Uterus (tissue), 4 donors: ENCODE measurements around the gene CDH22. TPM values are rescaled to one million over a fixed set of nuclear protein-coding genes. Genes with fewer than 3 reads are reported as not detected.

Experiments
- DNase-seq, 2 donors: peaks; one replicate each; pipeline ENCODE4 v3.0.0-alpha.2; 2019 to 2020
- H3K27ac ChIP-seq, 2 donors: fragments of 200-600 bp; sonication (generic); 1 replicate in 1 of 2; 2 replicates in 1 of 2; pipeline ENCODE4 v1.5.1; 2016 to 2018
- H3K27me3 ChIP-seq, 2 donors: fragments of 200-600 bp; sonication (generic); one replicate each; pipeline ENCODE4 v1.5.1; 2018 to 2019; ENCODE audit warnings: control low read depth in 1 of 2
- H3K36me3 ChIP-seq, 2 donors: fragments of 200-600 bp; sonication (generic); one replicate each; pipeline ENCODE4 v1.5.1; 2019; ENCODE audit warnings: control low read depth in 1 of 2
- H3K4me1 ChIP-seq, 2 donors: fragments of 200-600 bp; sonication (generic); one replicate each; pipeline ENCODE4 v1.5.1; 2018 to 2019; ENCODE audit warnings: control low read depth in 1 of 2
- H3K4me3 ChIP-seq, 2 donors: fragments of 200-600 bp; sonication (generic); 1 replicate in 1 of 2; 2 replicates in 1 of 2; pipeline ENCODE4 v1.5.1; 2018 to 2019; ENCODE audit warnings: mild to moderate bottlenecking in 1 of 2
- H3K9me3 ChIP-seq, 2 donors: fragments of 200-600 bp; sonication (generic); one replicate each; pipeline ENCODE4 v1.5.1; 2019; ENCODE audit warnings: control low read depth in 1 of 2
- POLR2A ChIP-seq, 2 donors: fragments of 450-650 bp; IDR thresholded peaks; one replicate each; pipeline ENCODE4 v1.6.1; 2016; ENCODE audit warnings: antibody characterized with exemption in 2 of 2, mild to moderate bottlenecking in 1 of 2, moderate library complexity in 1 of 2
- intact Hi-C: fragments of 100-400 bp; cut with DNase I; formaldehyde crosslinking; loops from one replicate; pipeline ENCODE4 v1.15.1; 2023; ENCODE audit warnings: low total_unique reads
- total RNA-seq, 4 donors: library from RNA; depleted of rRNA in 3 of 4; stranded (reverse); fragments of >200 nt in 3 of 4; gene quantifications; one replicate each; pipeline versions ENCODE4 v1.1.0 to v1.2.4, GENCODE V29; 2014 to 2023
- TF ChIP-seq, protein P1 (sequence below), 4 experiments: fragments of 200-600 bp in 2 of 4; fragments of 450-650 bp in 2 of 4; sonication (generic) in 2 of 4; IDR thresholded peaks; one replicate each; pipeline ENCODE4 v1.5.1; 2016 to 2019; ENCODE audit warnings: antibody characterized with exemption in 4 of 4, mild to moderate bottlenecking in 2 of 4, moderate library complexity in 1 of 4
- donor health status: DM: yes; HTN: yes; CAD: no.

Gene CDH22
- total RNA-seq, 4 donors from 2014 or later = 0.48 to 0.49 TPM; not detected in 2

DNA sequence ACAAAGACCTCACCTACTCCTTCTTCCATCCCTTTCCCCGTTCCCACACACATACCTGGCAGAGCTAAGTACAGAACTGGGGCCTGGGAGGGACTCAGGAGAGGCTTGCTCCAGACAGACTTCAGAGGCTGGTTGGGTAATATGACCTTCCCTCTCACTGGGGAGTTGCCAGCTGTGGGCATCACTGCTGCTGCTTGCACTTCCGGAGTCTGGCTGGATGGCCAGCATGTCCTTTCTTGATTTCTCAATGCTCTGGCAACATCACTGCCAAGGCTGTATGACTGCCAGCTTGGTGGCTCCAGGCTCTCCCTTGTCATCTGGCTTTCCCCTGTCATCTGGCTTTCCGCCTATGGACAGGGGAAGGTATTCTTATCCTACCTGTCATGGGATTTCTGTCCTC lies 47.8 kb downstream of the CDH22 start:
- DNase-seq = no peak
- H3K9me3 ChIP-seq = no peaks in the 10 kb centered on the region
- no peak overlapping the region for H3K27ac ChIP-seq
- no peak overlapping the region for H3K4me3 ChIP-seq
- no peaks in the 10 kb centered on the region for H3K4me1 ChIP-seq
- intact Hi-C loops = no loop called here
- no peaks in the 10 kb centered on the region for H3K27me3 ChIP-seq
- H3K36me3 ChIP-seq = no peaks in the 10 kb centered on the region
- TF ChIP-seq POLR2A (IDR thresholded peaks at IDR 0.05) = no peak
- TF ChIP-seq, protein P1, sequence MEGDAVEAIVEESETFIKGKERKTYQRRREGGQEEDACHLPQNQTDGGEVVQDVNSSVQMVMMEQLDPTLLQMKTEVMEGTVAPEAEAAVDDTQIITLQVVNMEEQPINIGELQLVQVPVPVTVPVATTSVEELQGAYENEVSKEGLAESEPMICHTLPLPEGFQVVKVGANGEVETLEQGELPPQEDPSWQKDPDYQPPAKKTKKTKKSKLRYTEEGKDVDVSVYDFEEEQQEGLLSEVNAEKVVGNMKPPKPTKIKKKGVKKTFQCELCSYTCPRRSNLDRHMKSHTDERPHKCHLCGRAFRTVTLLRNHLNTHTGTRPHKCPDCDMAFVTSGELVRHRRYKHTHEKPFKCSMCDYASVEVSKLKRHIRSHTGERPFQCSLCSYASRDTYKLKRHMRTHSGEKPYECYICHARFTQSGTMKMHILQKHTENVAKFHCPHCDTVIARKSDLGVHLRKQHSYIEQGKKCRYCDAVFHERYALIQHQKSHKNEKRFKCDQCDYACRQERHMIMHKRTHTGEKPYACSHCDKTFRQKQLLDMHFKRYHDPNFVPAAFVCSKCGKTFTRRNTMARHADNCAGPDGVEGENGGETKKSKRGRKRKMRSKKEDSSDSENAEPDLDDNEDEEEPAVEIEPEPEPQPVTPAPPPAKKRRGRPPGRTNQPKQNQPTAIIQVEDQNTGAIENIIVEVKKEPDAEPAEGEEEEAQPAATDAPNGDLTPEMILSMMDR (IDR thresholded peaks at IDR 0.05) = no peak

- intact Hi-C loops = no loop called here
- no peak for DNase-seq
- no peaks in the 10 kb centered on the region for H3K27me3 ChIP-seq
Measured at GRCh38 chr20:46259260-46259859, 48.9 kb downstream of the CDH22 start.

DNA sequence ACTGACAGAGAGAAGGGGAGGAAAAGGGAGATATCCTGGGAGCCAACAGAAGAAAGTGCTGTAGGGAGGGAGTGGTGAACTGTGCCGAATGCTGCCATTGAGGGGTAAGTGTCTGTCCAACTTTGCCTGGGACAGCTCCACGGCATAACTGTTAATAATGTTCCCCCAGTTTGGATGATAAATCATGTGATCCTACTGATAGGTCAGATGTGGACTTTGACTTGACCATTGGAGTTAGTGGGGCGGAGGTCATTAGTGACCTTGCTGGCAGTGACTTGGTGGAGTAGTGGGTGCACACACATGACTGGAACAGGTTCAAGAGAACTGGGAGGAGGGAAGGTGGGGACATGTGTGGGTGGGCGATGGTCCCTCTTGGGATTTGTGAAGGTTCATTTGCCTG lies 50.4 kb downstream of the CDH22 start:
- Histone ChIP-seq H3K9me3 (no peaks in the 10 kb centered on the region), H3K27me3 (no peaks in the 10 kb centered on the region), H3K27ac (no peak overlapping the region), H3K4me1 (no peaks in the 10 kb centered on the region), H3K36me3 (no peaks in the 10 kb centered on the region), H3K4me3 (no peak overlapping the region)
- no peak for DNase-seq
- TF ChIP-seq POLR2A (IDR thresholded peaks at IDR 0.05) = no peak
- TF ChIP-seq, protein P1 (IDR thresholded peaks at IDR 0.05) = no peak
- intact Hi-C loops = no loop called here

More at GRCh38 chr20:46259260-46259859, 48.9 kb downstream of the CDH22 start:
- no peaks in the 10 kb centered on the region for H3K9me3 ChIP-seq
- no peaks in the 10 kb centered on the region for H3K4me1 ChIP-seq
- no peak overlapping the region for H3K27ac ChIP-seq
- no peaks in the 10 kb centered on the region for H3K36me3 ChIP-seq
- no peak for TF ChIP-seq POLR2A (IDR thresholded peaks at IDR 0.05)
- TF ChIP-seq, protein P1 (IDR thresholded peaks at IDR 0.05) = no peak
- no peak overlapping the region for H3K4me3 ChIP-seq

DNA sequence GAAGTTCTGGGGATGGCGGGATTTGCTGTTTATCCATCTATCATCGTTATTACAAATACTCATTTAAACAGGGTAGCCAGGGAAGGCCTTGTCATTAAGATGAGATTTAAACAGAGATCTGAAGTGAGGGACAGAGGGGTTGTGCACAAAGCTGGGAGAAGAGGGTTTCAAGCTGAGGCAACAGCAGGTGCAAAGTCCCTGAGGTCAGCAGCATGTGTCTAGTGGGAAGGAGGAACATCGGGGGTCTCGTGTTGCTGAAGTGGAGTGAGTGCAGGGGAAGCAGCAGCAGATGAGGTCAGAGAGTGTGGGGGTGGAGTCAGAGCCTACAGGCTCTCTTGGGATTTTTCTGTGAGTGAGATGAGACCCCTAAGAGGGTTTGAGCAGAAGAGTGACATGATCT lies 52.0 kb downstream of the CDH22 start:
- Histone ChIP-seq H3K9me3 (no peaks in the 10 kb centered on the region), H3K36me3 (no peaks in the 10 kb centered on the region), H3K27me3 (no peaks in the 10 kb centered on the region), H3K27ac (no peak overlapping the region), H3K4me3 (no peak overlapping the region), H3K4me1 (no peaks in the 10 kb centered on the region)
- no peak for DNase-seq
- intact Hi-C loops = no loop called here
- no peak for TF ChIP-seq POLR2A (IDR thresholded peaks at IDR 0.05)
- TF ChIP-seq, protein P1 (IDR thresholded peaks at IDR 0.05) = no peak

DNA sequence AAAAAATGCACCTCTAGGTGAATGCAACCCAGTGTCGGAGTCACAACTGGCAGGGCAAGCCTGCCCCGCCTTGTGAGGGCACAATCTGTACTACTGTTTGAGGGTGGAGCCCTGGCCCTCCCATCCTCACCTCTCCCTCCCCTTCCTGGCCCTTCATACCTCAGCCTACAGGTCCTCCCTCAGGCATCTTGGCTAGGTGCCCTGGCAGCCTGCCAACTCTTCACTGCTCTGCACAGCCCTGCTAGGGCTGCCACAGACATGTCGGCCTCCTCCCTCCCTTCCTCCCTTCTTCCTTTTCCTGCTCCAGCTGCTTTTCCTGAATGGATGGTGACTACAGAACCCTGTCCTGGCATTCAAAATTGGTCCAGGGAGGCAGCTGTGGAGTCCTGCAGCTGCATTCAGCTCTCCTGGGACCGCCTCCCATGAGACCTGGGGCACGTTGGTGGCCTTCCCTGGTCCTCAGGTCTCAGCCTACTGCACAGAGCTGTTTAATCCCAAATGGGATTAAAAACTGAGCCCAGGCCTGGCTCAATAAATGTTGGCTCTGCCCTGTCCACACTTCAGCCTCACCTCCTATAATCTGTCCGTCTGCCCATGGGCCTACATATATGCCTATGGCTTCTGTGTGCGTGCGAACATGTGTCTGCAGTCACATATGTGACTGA lies 52.7 kb downstream of the CDH22 start:
- no peak overlapping the region for H3K27ac ChIP-seq
- H3K4me3 ChIP-seq = no peak overlapping the region
- H3K9me3 ChIP-seq = no peaks in the 10 kb centered on the region
- no peaks in the 10 kb centered on the region for H3K36me3 ChIP-seq
- intact Hi-C loops = no loop called here
- no peaks in the 10 kb centered on the region for H3K4me1 ChIP-seq
- no peak for TF ChIP-seq POLR2A (IDR thresholded peaks at IDR 0.05)
- TF ChIP-seq, protein P1 (IDR thresholded peaks at IDR 0.05) = no peak
- DNase-seq = peak; percentile 45 to 54
- H3K27me3 ChIP-seq = no peaks in the 10 kb centered on the region
